Heart left ventricle (tissue), 16 donors: Measurements from ENCODE around the gene KATNAL1. TPM values are rescaled to one million over a fixed set of nuclear protein-coding genes. Genes with fewer than 3 reads are reported as not detected.

ENCODE experiments used
- ATAC-seq, 4 donors: fragments of 200-7000 bp; cut with Tn5 transposase; one replicate each; pipeline ENCODE4 v1.9.1; 2020 to 2022; ENCODE audit warnings: moderate library complexity in 4 of 4, mild to moderate bottlenecking in 3 of 4, moderate number of reproducible peaks in 1 of 4
- DNase-seq, 5 donors: peaks; one replicate each; pipeline ENCODE4 v3.0.0-alpha.2; 2020
- H3K27ac ChIP-seq, 12 donors: fragments of 200-600 bp; sonication (generic) in 4 of 12; one replicate each; pipeline versions ENCODE4 v1.5.0 to v1.8.0; 2016 to 2022; ENCODE audit warnings: mild to moderate bottlenecking in 2 of 12
- H3K27me3 ChIP-seq, 9 donors: fragments of 200-600 bp; sonication (generic) in 2 of 9; one replicate each; pipeline versions ENCODE4 v1.5.1 to v1.8.0; 2016 to 2022; ENCODE audit warnings: mild to moderate bottlenecking in 3 of 9
- H3K36me3 ChIP-seq, 9 donors: fragments of 200-600 bp; sonication (generic) in 2 of 9; one replicate each; pipeline versions ENCODE4 v1.5.0 to v1.8.0; 2018 to 2022; ENCODE audit warnings: mild to moderate bottlenecking in 2 of 9
- H3K4me1 ChIP-seq, 12 donors: fragments of 200-600 bp; sonication (generic) in 4 of 12; one replicate each; pipeline versions ENCODE4 v1.5.0 to v1.8.0; 2016 to 2022; ENCODE audit warnings: mild to moderate bottlenecking in 3 of 12
- H3K4me3 ChIP-seq, 12 donors: fragments of 200-600 bp; sonication (generic) in 4 of 12; one replicate each; pipeline versions ENCODE4 v1.5.0 to v1.8.0; 2017 to 2022; ENCODE audit warnings: mild to moderate bottlenecking in 9 of 12, moderate library complexity in 4 of 12
- H3K9me3 ChIP-seq, 12 donors: fragments of 200-600 bp; sonication (generic) in 4 of 12; one replicate each; pipeline versions ENCODE4 v1.5.0 to v1.8.0; 2016 to 2022; ENCODE audit warnings: mild to moderate bottlenecking in 1 of 12
- POLR2A ChIP-seq, 2 donors: fragments of 450-650 bp; IDR thresholded peaks; one replicate each; pipeline ENCODE4 v1.6.1; 2017; ENCODE audit warnings: antibody characterized with exemption in 2 of 2, mild to moderate bottlenecking in 2 of 2, moderate library complexity in 2 of 2
- WGBS, 4 donors: extraction: QIAGEN DNeasy Blood & Tissue Kit in 2 of 4; methylation state at CpG; one replicate each; pipeline versions ENCODE4 v1.1.5 to v1.1.7; 2013 to 2018; 5-methylcytosine and 5-hydroxymethylcytosine counted together
- intact Hi-C, 10 donors: fragments of 100-400 bp; cut with DNase I; formaldehyde crosslinking; loops; one replicate each; pipeline versions ENCODE4 v1.11.1 to v1.14.2; 2022
- polyA plus RNA-seq, 2 donors: library from polyadenylated mRNA; stranded (reverse); fragments of 200-250 nt; gene quantifications; one replicate each; pipeline ENCODE4 v1.2.3, GENCODE V29; 2013
- total RNA-seq, 9 donors: library from RNA; depleted of rRNA in 2 of 9; stranded (reverse); fragments of >200 nt in 2 of 9; fragmentation: NEBNext Ultra II Directional in 3 of 9; extraction: Animal tissue kit (Norgen Biotek cat#: 25700) in 3 of 9; gene quantifications; one replicate each; pipeline versions ENCODE4 v1.1.0 to v1.2.4, GENCODE V29; 2016 to 2023
- TF ChIP-seq, protein P1 (sequence below), 12 donors: fragments of 200-600 bp; sonication (generic) in 4 of 12; IDR thresholded peaks; one replicate each; pipeline versions ENCODE4 v1.5.0 to v1.8.0; 2018 to 2022; ENCODE audit warnings: antibody characterized with exemption in 12 of 12, mild to moderate bottlenecking in 5 of 12
- donor health status: ischemic (EF 13 %, LVEDD 7.1; RV severe dilation, severe dysfunction).
- donor health status: healthy with polysubstance abuse.
- donor health status: DM: no; HTN: yes; CAD: no.
- donor health status: DM: no; HTN: no; CAD: no.
- donor health status: ischemic (EF 25% LVEDD 6.9; RV normal size, moderate dysfunction).
- donor health status: ischemic (EF 25% LVEDD 5.7; RV mildly dilated, moderate dysfunction).
- donor health status: healthy.
- donor health status: DM: yes; HTN: yes; CAD: no.
- donor health status: ischemic (EF 35%, LVEDD 5.7; RV mildly dilated, moderate dysfunction).
- donor health status: nonischemic (EF 11% LVEDD 7.7; RV severe dilation, severe dysfunction).
- donor health status: DM: yes; HTN: yes; CAD: no.
- donor health status: PGD.
- donor health status: ischemic (EF 29% LVEDD 5.4; RV normal size, mild dysfunction).
- donor health status: nonischemic (EF 23%, LVEDD 6.1; RV moderate dilation, normal function).

The KATNAL1 gene
- total and polyA plus RNA-seq, 11 donors, result 4.6 to 55.3 (median 49.6) TPM

DNA sequence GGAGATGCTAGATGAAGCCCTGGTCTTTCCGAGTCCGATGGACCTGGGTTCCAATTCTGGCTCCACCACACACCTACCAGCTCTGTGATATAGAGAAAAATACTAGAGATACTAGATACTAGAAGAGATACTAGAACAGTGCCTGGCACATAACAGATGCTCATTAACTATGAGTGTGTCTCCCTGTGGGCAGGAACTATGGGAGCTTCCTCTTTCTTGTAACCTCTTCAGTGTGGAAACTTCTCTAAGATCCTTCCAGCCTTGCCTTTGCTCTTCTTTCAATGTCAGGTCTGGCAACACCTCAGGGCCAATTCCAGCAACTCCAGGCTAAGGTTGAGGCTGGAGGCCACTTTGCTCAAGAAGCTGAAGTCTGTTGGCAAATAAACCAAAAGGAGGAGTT lies 143.9 kb downstream of the KATNAL1 start:
- H3K4me1 ChIP-seq, result peaks cover 0 to 4% (median 0%) of the 10 kb centered on the region in 12 donors
- no peak for DNase-seq
- intact Hi-C loops, result no loop called here
- no peak for ATAC-seq
- 97 to 100% (median 99%) methylated on average over 2 of the region's 2 CpGs for WGBS, 4 donors
- H3K9me3 ChIP-seq, result no peaks in the 10 kb centered on the region
- TF ChIP-seq, protein P1, sequence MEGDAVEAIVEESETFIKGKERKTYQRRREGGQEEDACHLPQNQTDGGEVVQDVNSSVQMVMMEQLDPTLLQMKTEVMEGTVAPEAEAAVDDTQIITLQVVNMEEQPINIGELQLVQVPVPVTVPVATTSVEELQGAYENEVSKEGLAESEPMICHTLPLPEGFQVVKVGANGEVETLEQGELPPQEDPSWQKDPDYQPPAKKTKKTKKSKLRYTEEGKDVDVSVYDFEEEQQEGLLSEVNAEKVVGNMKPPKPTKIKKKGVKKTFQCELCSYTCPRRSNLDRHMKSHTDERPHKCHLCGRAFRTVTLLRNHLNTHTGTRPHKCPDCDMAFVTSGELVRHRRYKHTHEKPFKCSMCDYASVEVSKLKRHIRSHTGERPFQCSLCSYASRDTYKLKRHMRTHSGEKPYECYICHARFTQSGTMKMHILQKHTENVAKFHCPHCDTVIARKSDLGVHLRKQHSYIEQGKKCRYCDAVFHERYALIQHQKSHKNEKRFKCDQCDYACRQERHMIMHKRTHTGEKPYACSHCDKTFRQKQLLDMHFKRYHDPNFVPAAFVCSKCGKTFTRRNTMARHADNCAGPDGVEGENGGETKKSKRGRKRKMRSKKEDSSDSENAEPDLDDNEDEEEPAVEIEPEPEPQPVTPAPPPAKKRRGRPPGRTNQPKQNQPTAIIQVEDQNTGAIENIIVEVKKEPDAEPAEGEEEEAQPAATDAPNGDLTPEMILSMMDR (IDR thresholded peaks at IDR 0.05), result no peak
- no peak for TF ChIP-seq POLR2A (IDR thresholded peaks at IDR 0.05)
- no peak overlapping the region for H3K4me3 ChIP-seq
- H3K27me3 ChIP-seq, result no peaks in the 10 kb centered on the region
- H3K36me3 ChIP-seq, result no peaks in the 10 kb centered on the region
- no peak overlapping the region for H3K27ac ChIP-seq

DNA sequence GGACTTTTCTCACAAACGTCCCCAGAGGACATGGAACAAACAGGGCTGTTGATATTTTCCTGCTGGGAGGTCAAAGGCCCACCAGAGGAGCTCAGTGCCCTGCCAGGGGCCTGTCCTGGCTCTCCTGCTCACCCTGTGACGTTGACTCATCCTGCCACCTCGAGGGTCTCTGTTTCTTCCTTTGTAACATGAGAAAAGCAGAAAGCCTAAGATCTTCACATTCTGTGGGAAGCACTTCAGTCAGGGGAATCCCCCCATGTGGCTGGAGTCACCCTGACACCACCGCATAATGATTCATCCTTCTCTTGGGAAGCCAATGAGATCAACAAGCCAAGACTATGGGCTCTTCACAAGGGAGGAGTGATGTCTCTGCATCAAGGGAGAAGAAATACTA lies 147.9 kb downstream of the KATNAL1 start:
- no peak for ATAC-seq
- TF ChIP-seq, protein P1 (IDR thresholded peaks at IDR 0.05), result no peak
- TF ChIP-seq POLR2A (IDR thresholded peaks at IDR 0.05), result no peak
- Histone ChIP-seq H3K27me3 (peaks cover 0 to 6% (median 0%) of the 10 kb centered on the region in 9 donors), H3K36me3 (no peaks in the 10 kb centered on the region), H3K9me3 (no peaks in the 10 kb centered on the region), H3K4me1 (no peaks in the 10 kb centered on the region), H3K27ac (no peak overlapping the region), H3K4me3 (no peak overlapping the region)
- no peak for DNase-seq
- intact Hi-C loops, result no loop called here
- 48 to 61% (median 54%) methylated on average over 3 to 4 of the region's 4 CpGs for WGBS, 4 donors

DNA sequence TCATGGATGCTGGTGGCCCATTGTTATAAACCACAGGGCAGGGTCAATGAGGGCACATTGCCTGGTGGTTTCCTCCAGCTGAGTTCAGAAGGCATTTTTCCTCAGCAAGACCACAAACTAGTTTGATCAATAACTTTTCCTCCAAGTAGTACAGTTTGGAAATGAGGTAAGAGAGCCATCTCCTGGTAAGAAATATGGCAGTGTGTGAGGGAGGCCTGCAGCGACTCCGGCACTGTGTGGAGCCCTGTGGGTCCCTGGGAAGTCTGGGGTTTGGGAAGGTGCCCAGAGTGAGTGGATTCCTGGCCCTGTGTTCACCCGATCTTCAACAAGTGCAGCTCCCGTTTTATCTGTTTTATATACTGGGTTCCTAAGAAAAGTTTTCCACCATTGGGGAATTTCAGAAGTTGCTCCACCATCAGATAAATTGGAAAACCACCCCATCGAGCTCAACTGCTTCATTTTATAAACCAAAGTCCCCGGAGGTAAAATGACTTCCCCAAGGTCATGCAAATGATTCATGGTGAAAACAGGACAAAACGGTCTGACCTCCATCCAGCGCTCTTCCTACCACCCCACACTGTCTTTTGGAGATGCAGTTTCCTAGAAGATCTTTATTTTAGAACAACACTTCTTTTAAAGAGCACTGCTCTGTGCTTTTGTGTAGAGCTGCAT lies 148.4 kb downstream of the KATNAL1 start:
- no peak for ATAC-seq
- H3K4me3 ChIP-seq, result no peak overlapping the region
- intact Hi-C loops, result no loop called here
- peaks cover 0 to 6% (median 0%) of the 10 kb centered on the region in 9 donors for H3K27me3 ChIP-seq
- 82 to 89% (median 84%) methylated on average over 8 of the region's 8 CpGs for WGBS, 4 donors
- TF ChIP-seq, protein P1 (IDR thresholded peaks at IDR 0.05), result peak in 6 of 12 donors; percentile 18 to 35 (median 24)
- no peak for TF ChIP-seq POLR2A (IDR thresholded peaks at IDR 0.05)
- H3K9me3 ChIP-seq, result no peaks in the 10 kb centered on the region
- no peaks in the 10 kb centered on the region for H3K4me1 ChIP-seq
- no peak for DNase-seq
- no peaks in the 10 kb centered on the region for H3K36me3 ChIP-seq
- H3K27ac ChIP-seq, result no peak overlapping the region

DNA sequence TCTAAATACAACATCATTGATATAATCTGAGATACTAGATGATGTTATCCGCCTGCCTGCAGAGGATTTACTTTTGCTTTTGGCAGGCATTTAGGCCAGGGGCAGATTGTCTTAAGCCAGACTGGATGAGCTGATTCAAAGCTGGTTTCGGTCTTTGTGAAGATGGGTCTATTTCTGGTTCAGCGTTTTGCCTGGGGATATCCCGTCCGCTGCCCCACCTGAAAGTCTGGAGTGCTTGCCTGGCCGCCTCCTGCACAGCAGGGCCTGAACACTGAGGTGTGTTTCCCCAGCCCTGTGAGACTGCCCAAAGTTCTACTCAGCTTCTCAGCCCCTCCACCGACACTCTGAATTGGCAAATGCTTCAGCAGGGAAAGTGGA lies 149.7 kb downstream of the KATNAL1 start:
- no peak for ATAC-seq
- intact Hi-C loops, result no loop called here
- Histone ChIP-seq H3K27ac (no peak overlapping the region), H3K27me3 (peaks cover 0 to 6% (median 0%) of the 10 kb centered on the region in 9 donors), H3K4me1 (no peaks in the 10 kb centered on the region), H3K4me3 (no peak overlapping the region), H3K36me3 (no peaks in the 10 kb centered on the region), H3K9me3 (no peaks in the 10 kb centered on the region)
- no peak for DNase-seq
- TF ChIP-seq, protein P1 (IDR thresholded peaks at IDR 0.05), result no peak
- no peak for TF ChIP-seq POLR2A (IDR thresholded peaks at IDR 0.05)
- WGBS, 4 donors, result 94 to 97% (median 95%) methylated on average over 7 of the region's 7 CpGs
